GM21423 (cell line): ENCODE results near the gene PCID2.
A peak's percentile ranks its signal among the peaks of the same experiment; 100 is the strongest.

ENCODE experiments used
- ATAC-seq: cut with Tn5 transposase; IDR thresholded peaks from one replicate; pipeline ENCODE4 v1.9.1; 2021; ENCODE audit warnings: mild to moderate bottlenecking, moderate library complexity; ENCODE audit not compliant: unreplicated experiment

PCID2 gene

GRCh38 chr13:113220141-113220598 is 11.7 kb upstream of the PCID2 start:
- no peak for ATAC-seq

- no peak for ATAC-seq
These were observed 10.9 kb upstream of the PCID2 start for GRCh38 chr13:113219256-113219940.

DNA sequence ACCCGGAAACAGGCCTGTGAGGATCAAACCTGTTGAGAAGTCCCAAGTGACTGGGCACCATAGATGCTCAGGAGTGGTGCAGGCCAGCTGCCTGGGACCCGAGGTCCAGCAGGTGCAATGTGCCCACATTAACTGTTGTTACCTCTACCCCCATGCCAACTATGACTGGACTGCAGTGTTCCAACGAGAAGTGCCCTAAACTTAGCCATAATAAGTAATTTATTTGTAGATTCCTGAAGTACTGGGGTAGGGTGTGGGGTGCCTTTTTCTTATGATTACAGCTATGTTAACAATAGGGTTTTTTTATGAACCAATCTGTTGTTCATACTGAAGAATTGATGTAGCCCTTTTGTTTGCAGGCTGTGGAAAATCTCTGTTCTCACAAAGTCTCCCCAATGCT is 10.1 kb upstream of the PCID2 start:
- ATAC-seq, result no peak

DNA sequence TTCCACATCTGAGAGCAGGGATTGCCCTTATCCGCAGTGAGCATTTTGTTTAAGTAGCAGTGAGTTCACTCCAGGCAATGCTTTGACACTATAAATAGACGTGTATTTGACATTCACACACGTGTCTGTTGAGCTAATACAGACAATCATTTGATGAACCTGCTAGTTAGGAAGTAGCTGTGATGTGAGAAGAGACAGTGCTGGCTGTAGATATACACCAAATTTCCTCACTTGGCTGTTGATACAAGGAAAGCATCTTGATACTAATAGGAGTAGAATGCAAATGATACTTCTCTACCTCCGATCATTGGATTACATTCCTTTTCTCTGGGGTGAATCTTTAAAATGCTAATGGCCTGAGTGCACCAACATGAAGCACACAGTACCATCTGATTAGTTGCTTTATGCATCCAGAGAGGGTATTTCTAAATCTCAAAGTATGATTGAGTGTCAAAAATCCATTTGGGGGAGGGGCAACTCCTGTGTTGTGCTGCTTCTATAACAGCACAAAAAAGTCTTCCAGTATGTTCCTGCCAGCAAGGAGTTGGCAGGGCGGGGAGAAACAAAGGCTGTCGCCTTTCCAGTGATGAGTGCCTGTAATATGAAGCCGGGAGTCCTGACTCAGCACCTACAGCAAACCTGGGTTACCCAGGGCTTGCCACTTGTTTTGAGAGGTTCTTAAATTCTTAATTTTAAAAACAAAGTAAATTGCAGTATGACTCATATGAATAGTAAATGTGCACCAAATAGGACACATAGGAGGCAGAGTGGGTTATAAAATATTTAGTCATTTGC is 8.0 kb upstream of the PCID2 start:
- ATAC-seq, result no peak

- ATAC-seq, result no peak
These were observed 3.3 kb upstream of the PCID2 start for GRCh38 chr13:113211774-113212173.

DNA sequence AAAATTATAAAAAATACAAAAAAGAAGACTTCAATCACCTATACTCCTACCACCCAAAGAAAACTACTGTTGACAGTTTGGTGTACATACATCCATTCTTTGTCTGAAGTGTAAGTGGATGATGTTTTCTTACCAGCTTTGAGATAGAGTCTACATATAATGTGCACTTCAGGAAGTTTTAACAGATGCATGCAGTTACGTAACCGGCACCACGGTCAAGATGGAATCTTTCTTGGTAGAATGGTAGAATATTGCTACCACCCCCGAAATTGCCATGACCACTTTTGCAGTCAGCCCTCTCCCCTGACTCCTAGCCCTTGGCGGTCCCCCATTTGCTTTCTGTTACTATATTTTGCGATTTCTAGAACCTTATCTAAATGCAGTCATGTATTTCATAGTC is 2.4 kb upstream of the PCID2 start:
- no peak for ATAC-seq

DNA sequence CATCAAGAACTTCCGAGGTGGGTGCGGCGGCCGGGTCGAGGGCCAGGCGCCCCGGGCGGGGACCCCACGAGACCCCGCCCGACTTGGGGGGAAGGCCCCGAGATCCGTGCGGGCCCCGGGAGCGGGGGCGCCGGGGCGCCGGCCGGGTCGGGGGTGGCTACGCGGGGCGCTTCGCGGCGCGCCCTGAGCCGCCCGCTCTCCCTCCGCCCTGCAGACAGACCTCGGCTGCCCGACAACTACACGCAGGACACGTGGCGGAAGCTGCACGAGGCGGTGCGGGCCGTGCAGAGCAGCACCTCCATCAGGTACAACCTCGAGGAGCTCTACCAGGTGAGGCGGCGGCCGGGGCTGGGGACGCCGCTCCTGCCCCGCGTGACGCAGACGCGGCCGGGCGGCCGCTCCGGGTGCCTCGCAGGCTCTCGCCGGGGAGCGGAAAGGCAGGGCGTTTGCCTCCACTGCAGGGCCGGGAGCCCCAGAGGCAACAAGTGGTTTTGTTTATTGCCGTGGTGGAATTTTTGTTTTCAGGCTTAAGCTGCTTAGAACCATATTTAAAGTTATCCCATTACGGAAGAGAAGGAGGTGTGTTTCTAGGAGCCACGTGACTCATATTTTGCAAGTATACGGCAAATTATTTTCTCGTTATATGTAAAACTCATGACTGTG is 1.4 kb upstream of the PCID2 start:
- peak; percentile 30 for ATAC-seq

GRCh38 chr13:113209336-113209758 is 878 bp upstream of the PCID2 start, which contains the start of gene CUL4A:
TSS of gene CUL4A (plus strand) at chr13:113209613. CDS start at chr13:113209628, 15 bp downstream.
- peak; percentile 35 for ATAC-seq

- peak; percentile 8 for ATAC-seq
These were observed 514 bp downstream of the PCID2 start for GRCh38 chr13:113207890-113208420.

DNA sequence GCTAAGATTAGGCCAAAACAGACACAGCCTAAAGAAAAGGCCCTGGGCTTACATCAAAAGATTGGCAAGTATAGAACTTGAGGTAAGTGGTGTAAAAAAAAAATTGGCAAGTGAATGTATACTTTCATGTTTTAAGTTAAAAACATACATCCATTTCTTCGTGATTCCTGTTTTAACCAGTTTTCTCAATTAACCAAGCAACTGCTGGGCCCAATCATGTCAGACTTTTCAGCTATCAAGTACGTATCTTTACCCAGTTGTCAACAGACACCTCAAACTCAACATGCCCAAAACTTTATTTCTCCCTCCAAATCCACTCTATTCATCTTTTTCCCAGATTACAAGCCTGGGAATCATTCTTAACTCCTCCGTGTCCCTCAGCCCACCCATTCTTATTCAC is 1.0 kb downstream of the PCID2 start:
- ATAC-seq, result no peak

DNA sequence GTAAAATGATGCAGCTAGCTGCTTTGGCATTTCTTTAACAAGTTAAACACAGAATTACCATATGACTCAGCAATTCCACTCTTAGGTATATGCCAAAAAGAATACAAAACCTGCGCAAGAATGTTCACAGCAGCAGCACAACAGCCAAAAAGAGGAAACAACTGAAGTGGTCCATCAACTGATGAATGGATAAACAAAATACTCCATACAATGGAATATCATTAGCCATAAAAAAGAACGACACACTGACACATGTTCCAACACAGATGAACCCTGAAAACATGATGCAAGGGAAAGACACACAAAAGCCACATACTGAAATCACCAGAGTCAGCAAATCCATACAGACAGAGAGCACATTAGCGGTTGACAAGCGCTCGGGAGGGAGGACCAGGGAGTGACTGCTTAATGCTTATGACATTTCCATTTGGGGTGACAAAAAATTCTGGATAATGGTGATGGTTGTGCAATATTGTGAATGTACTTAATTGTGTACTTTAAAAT is 3.0 kb downstream of the PCID2 start:
- no peak for ATAC-seq

GRCh38 chr13:113204378-113204734 is 4.1 kb downstream of the PCID2 start:
- ATAC-seq, result no peak

GRCh38 chr13:113203507-113204377 is 4.7 kb downstream of the PCID2 start:
- ATAC-seq, result no peak

- ATAC-seq, result no peak
These were observed 5.6 kb downstream of the PCID2 start for GRCh38 chr13:113202912-113203311.

DNA sequence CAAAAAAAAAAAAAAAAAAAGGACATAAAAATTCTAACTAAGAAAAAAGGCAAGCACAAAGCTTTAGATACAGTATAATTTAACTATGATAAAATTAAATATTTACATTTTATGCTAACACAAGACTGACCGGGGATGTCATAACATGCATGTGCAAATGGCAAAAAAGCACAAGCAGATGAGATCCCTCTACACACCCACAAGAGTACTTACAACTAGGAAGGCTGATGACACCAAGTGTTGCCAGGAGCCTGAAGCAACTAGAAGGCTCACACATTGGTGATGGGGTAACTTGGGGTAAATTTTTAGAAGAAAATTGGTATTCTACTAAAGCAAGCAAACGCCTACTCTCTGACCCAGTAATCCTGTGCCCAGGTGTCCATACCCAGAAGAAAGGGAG is 6.7 kb downstream of the PCID2 start:
- ATAC-seq, result no peak

GRCh38 chr13:113196970-113197737 is 11.3 kb downstream of the PCID2 start:
- ATAC-seq, result no peak

- no peak for ATAC-seq
These were observed 13.1 kb downstream of the PCID2 start for GRCh38 chr13:113195360-113195759.

- no peak for ATAC-seq
These were observed 15.6 kb downstream of the PCID2 start for GRCh38 chr13:113192902-113193301.

- ATAC-seq, result no peak
These were observed 16.2 kb downstream of the PCID2 start for GRCh38 chr13:113192279-113192678.

DNA sequence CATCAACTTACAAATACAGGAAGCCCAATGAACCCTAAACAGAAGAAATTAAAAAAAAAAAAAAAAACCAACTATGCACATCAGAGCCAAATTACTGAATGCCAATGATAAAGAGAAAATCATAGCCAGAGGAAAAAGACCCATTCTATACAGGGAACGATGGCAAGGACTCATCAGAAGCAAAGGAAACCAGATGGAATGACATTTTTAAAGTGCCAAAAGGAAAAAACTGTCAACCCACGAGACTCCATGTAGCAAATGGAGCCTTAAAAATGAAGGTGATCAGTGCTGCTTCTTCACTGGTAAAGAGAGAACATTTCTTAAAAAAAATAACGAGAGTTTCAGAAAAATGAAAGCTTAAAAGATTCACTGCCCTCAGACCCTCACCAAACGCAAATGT is 18.3 kb downstream of the PCID2 start:
- ATAC-seq, result no peak
